ENCODE measurements around the gene GNB5.

DNA sequence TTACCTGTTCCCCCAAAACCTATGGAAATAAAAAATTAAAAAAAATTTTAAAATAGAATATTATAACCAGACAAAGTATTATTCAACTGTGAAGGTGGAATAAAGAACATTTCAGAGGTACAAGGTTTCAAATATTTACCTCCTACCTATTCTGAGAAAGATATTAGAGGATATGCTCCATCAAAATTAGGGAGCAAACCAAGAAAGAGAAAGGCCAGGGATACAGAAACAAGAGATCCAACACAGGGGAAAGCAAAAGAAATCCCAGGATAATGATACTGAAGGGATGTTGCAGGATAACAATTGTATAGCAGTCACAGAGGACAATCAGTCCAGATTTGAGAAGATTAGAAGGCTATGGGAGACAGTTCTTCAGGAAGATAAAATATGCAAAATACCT lies 101.0 kb downstream of the GNB5 start:
- TF ChIP-seq POLR2A (IDR thresholded peaks at IDR 0.05) (no peak), POLR2AphosphoS5 (IDR thresholded peaks at IDR 0.05; ENCODE audit: insufficient read depth in 1 of 2, low read depth in 1 of 2) (no peak), CTCF (IDR thresholded peaks at IDR 0.05) (no peak)
